B cell (primary cell): ENCODE measurements around the gene RIOK2. TPM values are rescaled to one million over a fixed set of nuclear protein-coding genes. Genes with fewer than 3 reads are reported as not detected.

Experiments used
- ATAC-seq: fragments of 200-7000 bp; cut with Tn5 transposase; one replicate; pipeline ENCODE4 v1.10.0; 2021; ENCODE audit warnings: low read depth, mild to moderate bottlenecking, moderate number of reproducible peaks, moderate library complexity
- CTCF ChIA-PET: fragments of 350-600 bp; sonication (Branson Sonifier 250); formaldehyde crosslinking; loops from one replicate; lab custom pipeline; 2021; ENCODE audit warnings: antibody characterized with exemption, inconsistent platforms; lab: Charles Lee
- POLR2A ChIA-PET: fragments of 350-600 bp; sonication (Branson Sonifier 250); formaldehyde crosslinking; loops from one replicate; lab custom pipeline; 2021; ENCODE audit warnings: antibody characterized with exemption; lab: Charles Lee
- DNase-seq: peaks from one replicate; pipeline ENCODE4 v3.0.0; 2013
- H2AFZ ChIP-seq: 2 replicates; pipeline ENCODE4 v1.6.1; 2012; ENCODE audit warnings: mild to moderate bottlenecking, low read depth, low read length; ENCODE audit not compliant: insufficient read depth, poor library complexity, severe bottlenecking
- H3K27ac ChIP-seq, 2 donors: 1 replicate in 1 of 2; 2 replicates in 1 of 2; pipeline ENCODE4 v1.5.1; 2012 to 2013; ENCODE audit warnings: low read length in 2 of 2, mild to moderate bottlenecking in 2 of 2, moderate library complexity in 1 of 2
- H3K27me3 ChIP-seq, 4 experiments: fragments of 200-600 bp in 1 of 4; sonication (generic) in 1 of 4; replicated peaks in 1 of 4; 1 replicate in 2 of 4; 2 replicates in 2 of 4; pipeline versions ENCODE4 v1.6.1 to v1.7.0; 2013 to 2016; ENCODE audit warnings: low read length in 3 of 4, mild to moderate bottlenecking in 2 of 4, mixed read lengths in 1 of 4, moderate library complexity in 1 of 4; ENCODE audit not compliant: insufficient read depth in 4 of 4, control insufficient read depth in 3 of 4; ENCODE audit errors: control extremely low read depth in 1 of 4
- H3K36me3 ChIP-seq, 2 experiments: replicated peaks in 1 of 2; 1 replicate in 1 of 2; 2 replicates in 1 of 2; pipeline versions ENCODE4 v1.6.1 to v1.7.1; 2013; ENCODE audit warnings: low read length in 1 of 2; ENCODE audit not compliant: insufficient read depth in 2 of 2, control insufficient read depth in 1 of 2; ENCODE audit errors: control extremely low read depth in 1 of 2, extremely low read depth in 1 of 2
- H3K4me1 ChIP-seq, 2 donors: fragments of 200-600 bp in 1 of 2; sonication (generic) in 1 of 2; 1 replicate in 1 of 2; 2 replicates in 1 of 2; pipeline versions ENCODE4 v1.5.1 to v1.6.1; 2013 to 2017; ENCODE audit warnings: low read length in 2 of 2; ENCODE audit not compliant: control insufficient read depth in 2 of 2, insufficient read depth in 2 of 2
- H3K4me2 ChIP-seq: replicated peaks from 2 replicates; pipeline ENCODE3; 2012; ENCODE audit warnings: mild to moderate bottlenecking, low read depth, low read length; ENCODE audit not compliant: poor library complexity, severe bottlenecking
- H3K4me3 ChIP-seq, 5 experiments: fragments of 200-600 bp in 1 of 5; sonication (generic) in 1 of 5; 1 replicate in 3 of 5; 2 replicates in 2 of 5; pipeline versions ENCODE4 v1.5.1 to v1.7.0; 2011 to 2016; ENCODE audit warnings: low read length in 4 of 5, mild to moderate bottlenecking in 4 of 5, low read depth in 2 of 5, control low read depth in 1 of 5, moderate library complexity in 1 of 5; ENCODE audit not compliant: insufficient read depth in 1 of 5; ENCODE audit errors: control extremely low read depth in 1 of 5, extremely low read depth in 1 of 5
- H3K79me2 ChIP-seq: fragments of 200-600 bp; sonication (generic); one replicate; pipeline ENCODE4 v1.6.0; 2016; ENCODE audit warnings: low read length; ENCODE audit not compliant: control insufficient read depth, insufficient read depth
- H3K9ac ChIP-seq: fragments of 200-600 bp; sonication (generic); 2 replicates; pipeline ENCODE4 v1.6.1; 2017; ENCODE audit warnings: mild to moderate bottlenecking, low read length, moderate library complexity
- H3K9me3 ChIP-seq, 3 donors: one replicate each; pipeline versions ENCODE4 v1.6.1 to v1.7.1; 2013; ENCODE audit warnings: low read length in 2 of 3; ENCODE audit not compliant: control insufficient read depth in 2 of 3, insufficient read depth in 1 of 3; ENCODE audit errors: control extremely low read depth in 1 of 3
- H4K20me1 ChIP-seq: 2 replicates; pipeline ENCODE4 v1.6.0; 2012; ENCODE audit warnings: mild to moderate bottlenecking, low read length; ENCODE audit not compliant: insufficient read depth, control insufficient read depth, poor library complexity, severe bottlenecking
- H3K27ac Mint-ChIP-seq: one replicate; pipeline ENCODE4 v1.8.0; 2021; ENCODE audit warnings: mixed read lengths
- H3K27me3 Mint-ChIP-seq: one replicate; pipeline ENCODE4 v1.8.0; 2021; ENCODE audit warnings: mixed read lengths
- H3K4me1 Mint-ChIP-seq: one replicate; pipeline ENCODE4 v1.8.0; 2021; ENCODE audit warnings: mixed read lengths
- H3K4me3 Mint-ChIP-seq: one replicate; pipeline ENCODE4 v1.8.0; 2021; ENCODE audit warnings: mixed read lengths
- H3K9me3 Mint-ChIP-seq: one replicate; pipeline ENCODE4 v1.8.0; 2022; ENCODE audit warnings: mixed read lengths; ENCODE audit not compliant: insufficient read depth
- CTCF ChIP-seq: fragments of 200-600 bp; IDR thresholded peaks from one replicate; pipeline ENCODE4 v1.8.0; 2022; ENCODE audit warnings: antibody characterized with exemption, mild to moderate bottlenecking
- EZH2 ChIP-seq: IDR thresholded peaks from 2 replicates; pipeline ENCODE4 v1.6.1; 2012; ENCODE audit warnings: borderline replicate concordance, low read depth, mild to moderate bottlenecking, moderate library complexity, low read length; ENCODE audit not compliant: insufficient read depth, poor library complexity, severe bottlenecking
- WGBS: methylation state at CpG from one replicate; pipeline ENCODE4 v1.1.5; 2013; ENCODE audit warnings: missing lambda C conversion rate; ENCODE audit not compliant: insufficient coverage; 5-methylcytosine and 5-hydroxymethylcytosine counted together
- intact Hi-C: fragments of 100-400 bp; cut with micrococcal nuclease; formaldehyde crosslinking; loops from one replicate; pipeline ENCODE4 v1.10.0; 2022
- polyA plus RNA-seq: library from polyadenylated mRNA; depleted of rRNA; stranded (reverse); fragments of >200 nt; gene quantifications from 2 replicates; pipeline ENCODE4 v1.2.3, GENCODE V29; 2012
- total RNA-seq, 2 donors: library from RNA; stranded (reverse); fragments of 120-200 nt in 1 of 2; gene quantifications; 1 replicate in 1 of 2; 2 replicates in 1 of 2; pipeline versions ENCODE4 v1.2.3 to v1.2.4, GENCODE V29; 2013 to 2022

Gene RIOK2
- total and polyA plus RNA-seq, 2 donors (not counting 1 experiment from before 2014, with no cell fraction given): 3.5 to 37.2 TPM

- Mint-ChIP-seq H3K27me3 (peaks cover 4% of the 10 kb centered on the region), H3K4me1 (peaks cover 2% of the 10 kb centered on the region), H3K27ac (no peak overlapping the region), H3K9me3 (peaks cover 1% of the 10 kb centered on the region), H3K4me3 (no peak overlapping the region)
- Histone ChIP-seq H2AFZ (no peak overlapping the region), H3K4me2 (no peak overlapping the region), H3K27ac (no peak overlapping the region), H3K9ac (no peak overlapping the region), H3K79me2 (no peaks in the 10 kb centered on the region), H4K20me1 (no peaks in the 10 kb centered on the region), H3K9me3 (no peaks in the 10 kb centered on the region), H3K4me3 (no peak overlapping the region), H3K4me1 (no peaks in the 10 kb centered on the region), H3K27me3 (no peaks in the 10 kb centered on the region), H3K36me3 (no peaks in the 10 kb centered on the region)
- ChIA-PET CTCF (interaction anchor here (5.5 kb wide), 1 partner anchor 1567 kb away, joined by 48 read pairs; no protein-coding TSS in a partner anchor), POLR2A (no interaction called here)
- ATAC-seq (no peak), DNase-seq (no peak)
- intact Hi-C loops: no loop called here
- TF ChIP-seq EZH2 (no peak), CTCF (no peak)
- WGBS: 80% methylated on average over 1 of the region's 2 CpGs
Observed at GRCh38 chr5:97229196-97229595, 46.1 kb upstream of the RIOK2 start.

- TF ChIP-seq CTCF: no peak
- no peak for TF ChIP-seq EZH2
- H3K4me1 Mint-ChIP-seq: no peaks in the 10 kb centered on the region
- DNase-seq: no peak
- no peak overlapping the region for H3K27ac Mint-ChIP-seq
- Histone ChIP-seq H3K79me2 (no peaks in the 10 kb centered on the region), H3K4me1 (no peaks in the 10 kb centered on the region), H3K4me3 (no peak overlapping the region), H3K9ac (no peak overlapping the region), H4K20me1 (no peaks in the 10 kb centered on the region), H3K9me3 (no peaks in the 10 kb centered on the region), H2AFZ (no peak overlapping the region), H3K27ac (no peak overlapping the region), H3K36me3 (no peaks in the 10 kb centered on the region), H3K4me2 (no peak overlapping the region), H3K27me3 (no peaks in the 10 kb centered on the region)
- no peaks in the 10 kb centered on the region for H3K27me3 Mint-ChIP-seq
- H3K9me3 Mint-ChIP-seq: no peaks in the 10 kb centered on the region
- ATAC-seq: no peak
- ChIA-PET POLR2A (no interaction called here), CTCF (no interaction called here)
- no peak overlapping the region for H3K4me3 Mint-ChIP-seq
- intact Hi-C loops: no loop called here
Observed at GRCh38 chr5:97225222-97225621, 42.2 kb upstream of the RIOK2 start.
